Nephron (organoid): ENCODE results near the gene SORBS1.
A peak's percentile ranks its signal among the peaks of the same experiment; 100 is the strongest.

Source experiments
- H3K27ac Mint-ChIP-seq, 3 experiments: 2 replicates each; pipeline ENCODE4 v1.8.0; 2020; ENCODE audit warnings: mixed read lengths in 3 of 3, mild to moderate bottlenecking in 2 of 3, moderate library complexity in 1 of 3
- H3K27me3 Mint-ChIP-seq: 2 replicates; pipeline ENCODE4 v1.8.0; 2021; ENCODE audit warnings: low read depth, mild to moderate bottlenecking, moderate library complexity, mixed read lengths
- H3K36me3 Mint-ChIP-seq: 2 replicates; pipeline ENCODE4 v1.8.0; 2020; ENCODE audit warnings: low read depth, mixed read lengths
- H3K4me1 Mint-ChIP-seq: 2 replicates; pipeline ENCODE4 v1.8.0; 2020; ENCODE audit warnings: mixed read lengths
- H3K4me3 Mint-ChIP-seq, 3 experiments: 2 replicates each; pipeline ENCODE4 v1.8.0; 2020; ENCODE audit warnings: mild to moderate bottlenecking in 3 of 3, mixed read lengths in 3 of 3, moderate library complexity in 2 of 3
- H3K9me3 Mint-ChIP-seq: 2 replicates; pipeline ENCODE4 v1.8.0; 2020; ENCODE audit warnings: mixed read lengths
- CTCF ChIP-seq, 3 experiments: fragments of 200-600 bp; sonication (generic); IDR thresholded peaks; one replicate each; pipeline ENCODE4 v1.5.0; 2021; ENCODE audit warnings: antibody characterized with exemption in 3 of 3; ENCODE audit not compliant: unreplicated experiment in 3 of 3

Gene SORBS1

GRCh38 chr10:95524358-95525032, 36.7 kb downstream of the SORBS1 start:
- Mint-ChIP-seq H3K4me3 (no peak overlapping the region), H3K4me1 (peaks cover 30% of the 10 kb centered on the region), H3K36me3 (no peaks in the 10 kb centered on the region), H3K27me3 (no peaks in the 10 kb centered on the region), H3K27ac (no peak overlapping the region), H3K9me3 (no peaks in the 10 kb centered on the region)
- no peak for TF ChIP-seq CTCF (IDR thresholded peaks at IDR 0.05; ENCODE audit: unreplicated experiment in 3 of 3)

GRCh38 chr10:95522117-95522516, 39.1 kb downstream of the SORBS1 start:
- no peak overlapping the region for H3K4me3 Mint-ChIP-seq
- H3K9me3 Mint-ChIP-seq = no peaks in the 10 kb centered on the region
- no peak overlapping the region for H3K27ac Mint-ChIP-seq
- peaks cover 42% of the 10 kb centered on the region for H3K4me1 Mint-ChIP-seq
- TF ChIP-seq CTCF (IDR thresholded peaks at IDR 0.05; ENCODE audit: unreplicated experiment in 3 of 3) = no peak
- H3K27me3 Mint-ChIP-seq = no peaks in the 10 kb centered on the region
- no peaks in the 10 kb centered on the region for H3K36me3 Mint-ChIP-seq

- no peak overlapping the region for H3K4me3 Mint-ChIP-seq
- no peaks in the 10 kb centered on the region for H3K27me3 Mint-ChIP-seq
- peak overlapping the region in 1 of 3 experiments; percentile 60 for H3K27ac Mint-ChIP-seq
- H3K36me3 Mint-ChIP-seq = no peaks in the 10 kb centered on the region
- no peak for TF ChIP-seq CTCF (IDR thresholded peaks at IDR 0.05; ENCODE audit: unreplicated experiment in 3 of 3)
- peaks cover 43% of the 10 kb centered on the region for H3K4me1 Mint-ChIP-seq
- no peaks in the 10 kb centered on the region for H3K9me3 Mint-ChIP-seq
Observed at GRCh38 chr10:95520617-95521016, 40.6 kb downstream of the SORBS1 start.

- no peak for TF ChIP-seq CTCF (IDR thresholded peaks at IDR 0.05; ENCODE audit: unreplicated experiment in 3 of 3)
- H3K27me3 Mint-ChIP-seq = no peaks in the 10 kb centered on the region
- H3K4me3 Mint-ChIP-seq = no peak overlapping the region
- H3K9me3 Mint-ChIP-seq = no peaks in the 10 kb centered on the region
- H3K36me3 Mint-ChIP-seq = no peaks in the 10 kb centered on the region
- peak overlapping the region in 2 of 3 experiments; percentile 56 to 63 for H3K27ac Mint-ChIP-seq
- H3K4me1 Mint-ChIP-seq = peaks cover 54% of the 10 kb centered on the region
Observed at GRCh38 chr10:95518455-95519452, 42.4 kb downstream of the SORBS1 start.

DNA sequence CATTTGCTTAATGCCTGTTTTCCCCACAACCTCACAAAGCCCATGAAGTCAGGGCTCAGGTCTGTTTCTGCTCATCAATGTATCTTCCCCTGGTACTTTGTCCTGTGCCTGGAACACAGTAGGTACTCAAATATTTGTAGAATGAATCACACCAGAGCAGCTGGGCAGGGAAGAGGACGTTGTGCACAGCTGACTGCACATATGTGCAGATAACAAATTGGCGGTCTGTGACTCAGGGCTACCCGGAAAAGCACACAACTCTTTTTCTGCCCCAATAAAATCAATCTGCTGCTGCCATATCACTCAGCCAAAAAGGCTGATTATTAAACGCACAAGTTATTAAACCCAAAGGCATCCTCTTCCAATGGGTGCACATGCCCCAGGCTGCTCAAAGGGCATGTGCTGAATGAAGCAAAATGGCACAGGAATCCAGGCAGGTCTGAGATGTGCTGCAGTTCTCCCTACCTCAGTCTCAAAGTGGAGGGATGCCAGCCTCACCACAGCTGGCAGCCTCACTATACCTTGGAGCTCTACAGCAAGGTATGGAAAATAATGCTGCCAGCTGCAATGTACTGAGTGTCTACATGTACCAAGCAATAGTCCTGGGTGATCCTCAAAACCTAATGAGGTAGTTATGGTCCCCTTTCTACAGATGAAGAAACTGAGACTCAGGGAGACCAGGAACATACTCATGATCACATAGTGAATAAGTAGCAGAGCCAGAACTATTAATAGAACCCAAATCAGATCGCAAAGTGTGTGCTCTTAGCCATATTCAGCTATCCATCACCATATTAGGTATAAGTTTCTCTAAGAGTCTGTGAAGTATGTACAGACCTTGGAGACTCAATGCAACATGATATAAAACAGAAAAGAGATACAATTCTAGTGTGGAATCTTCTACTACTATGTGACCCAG, 43.4 kb downstream of the SORBS1 start:
- H3K27me3 Mint-ChIP-seq = no peaks in the 10 kb centered on the region
- no peak for TF ChIP-seq CTCF (IDR thresholded peaks at IDR 0.05; ENCODE audit: unreplicated experiment in 3 of 3)
- no peak overlapping the region for H3K4me3 Mint-ChIP-seq
- H3K36me3 Mint-ChIP-seq = no peaks in the 10 kb centered on the region
- no peaks in the 10 kb centered on the region for H3K9me3 Mint-ChIP-seq
- H3K4me1 Mint-ChIP-seq = peaks cover 53% of the 10 kb centered on the region
- peak overlapping the region in 2 of 3 experiments; percentile 56 to 73 for H3K27ac Mint-ChIP-seq
